Measurements from ENCODE around the gene XRCC3. TPM values are rescaled to one million over a fixed set of nuclear protein-coding genes. Genes with fewer than 3 reads are reported as not detected.
A peak's percentile ranks its signal among the peaks of the same experiment; 100 is the strongest.

The XRCC3 gene
- total and polyA plus RNA-seq, 4 donors, result 1.7 to 14.1 (median 2.8) TPM

DNA sequence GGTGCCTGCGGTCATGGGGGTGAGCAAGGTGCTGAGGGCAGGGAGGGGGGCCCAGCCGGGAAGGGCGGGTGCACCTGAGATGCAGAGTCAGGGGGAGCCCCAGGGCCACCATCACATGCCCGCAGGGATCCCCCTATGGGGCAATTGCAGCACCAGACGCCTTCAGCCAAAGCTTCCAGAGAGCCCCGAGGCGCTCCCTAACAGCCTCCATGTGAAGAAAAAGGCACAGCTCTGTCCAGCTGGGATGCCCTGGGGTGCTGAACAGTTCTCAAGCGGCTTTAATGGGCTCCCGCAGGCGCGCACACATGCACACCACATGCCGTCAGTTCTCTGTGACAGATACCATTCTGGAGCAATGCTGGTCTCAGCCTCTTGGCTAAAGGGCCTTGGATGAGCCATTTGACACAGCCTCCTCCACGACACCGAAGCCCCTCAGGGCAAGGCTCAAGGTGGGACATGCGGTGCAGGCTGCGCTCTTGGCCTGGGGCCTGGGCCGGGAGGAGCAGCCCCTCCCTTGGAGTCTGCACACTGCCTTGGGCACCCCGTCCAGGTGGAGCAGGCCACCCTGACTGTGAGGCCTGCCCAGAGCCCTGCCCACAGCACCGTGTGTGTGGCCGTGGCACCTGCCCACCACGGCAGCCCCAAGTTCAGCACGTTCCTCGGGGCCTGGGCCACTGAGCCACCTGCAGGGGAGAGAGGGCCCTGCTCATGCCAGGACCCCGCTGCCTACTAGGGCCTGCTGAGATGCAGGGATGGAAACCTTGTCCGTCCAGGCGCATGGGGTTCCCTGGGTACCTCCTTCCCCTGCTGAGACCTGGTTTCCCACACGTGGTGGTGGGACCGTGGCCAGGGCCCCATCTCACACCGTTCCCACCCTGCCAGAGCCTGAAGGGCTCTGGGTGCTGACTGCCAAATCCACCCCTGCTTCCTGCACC is 7.7 kb downstream of the XRCC3 start (continued):
- TF ChIP-seq SP1 (IDR thresholded peaks at IDR 0.05) (no peak), EGR1 (IDR thresholded peaks at IDR 0.05; ENCODE audit: low read depth in 2 of 2) (no peak), NR2F2 (IDR thresholded peaks at IDR 0.05) (no peak), HNF4G (IDR thresholded peaks at IDR 0.05) (no peak)

DNA sequence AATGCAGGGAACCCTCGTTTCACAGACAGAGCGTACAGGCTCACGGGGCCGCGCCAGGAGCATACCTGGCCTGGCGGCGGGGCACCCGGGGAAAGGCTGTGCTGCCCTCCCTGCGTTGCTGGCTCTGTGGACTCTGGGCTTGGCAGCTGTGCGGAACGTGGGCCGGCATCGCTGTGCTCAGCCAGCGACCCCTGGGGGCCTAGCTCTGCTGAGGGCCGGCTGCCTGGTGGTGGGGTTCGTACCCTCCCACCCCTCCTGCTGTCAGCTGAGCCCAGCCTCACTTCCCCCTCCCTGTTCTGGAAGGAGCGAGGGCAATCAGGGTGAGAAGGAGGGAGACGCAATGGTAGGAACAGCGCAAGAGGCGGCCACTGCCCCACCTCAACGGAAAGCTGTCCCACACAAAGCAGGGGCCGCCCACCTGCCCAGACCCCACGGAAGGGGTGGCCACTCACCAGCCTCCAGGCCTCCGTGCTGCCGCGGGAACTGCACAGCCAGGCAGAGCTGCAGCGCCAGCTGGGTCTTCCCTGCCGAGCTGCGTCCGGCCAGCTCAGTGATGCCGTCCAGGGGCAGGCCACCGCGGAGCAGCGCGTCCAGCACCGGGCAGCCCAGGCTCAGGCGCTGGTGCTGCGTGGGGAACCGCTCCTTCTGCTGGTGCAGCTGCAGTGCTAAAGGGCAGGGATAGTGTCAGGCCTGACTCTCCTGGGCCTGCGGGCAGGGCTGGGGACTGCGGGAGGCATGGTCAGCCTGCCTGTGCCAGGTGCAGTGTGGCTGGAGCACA is 8.5 kb downstream of the XRCC3 start:
- Histone ChIP-seq H3K4me1 (ENCODE audit: control insufficient read depth in 4 of 4, insufficient read depth in 4 of 4, low read length in 3 of 4) (peaks cover 0 to 20% (median 3%) of the 10 kb centered on the region in 4 donors), H3K27me3 (ENCODE audit: control insufficient read depth in 4 of 4, insufficient read depth in 4 of 4, low read length in 3 of 4) (no peaks in the 10 kb centered on the region), H3K36me3 (ENCODE audit: control insufficient read depth in 4 of 4, insufficient read depth in 3 of 4, low read depth in 1 of 4, low read length in 3 of 4) (peaks cover 0 to 12% (median 0%) of the 10 kb centered on the region in 4 donors), H3K4me3 (ENCODE audit: low read depth in 1 of 3, low read length in 3 of 3) (no peak overlapping the region), H3K9ac (ENCODE audit: low read depth in 1 of 2, low read length in 2 of 2) (no peak overlapping the region), H3K9me3 (ENCODE audit: control insufficient read depth in 4 of 4, low read length in 3 of 4) (no peaks in the 10 kb centered on the region), H3K27ac (ENCODE audit: low read depth in 1 of 2, low read length in 2 of 2) (no peak overlapping the region)
- TF ChIP-seq HNF4A (conservative IDR thresholded peaks at IDR 0.05) (no peak), EGR1 (IDR thresholded peaks at IDR 0.05; ENCODE audit: low read depth in 2 of 2) (no peak), ATF3 (IDR thresholded peaks at IDR 0.05) (no peak), TAF1 (conservative IDR thresholded peaks at IDR 0.05) (no peak), YY1 (IDR thresholded peaks at IDR 0.05) (no peak), JUND (IDR thresholded peaks at IDR 0.05) (no peak), FOXA1 (IDR thresholded peaks at IDR 0.05) (no peak)
- WGBS, result 94% methylated on average over 41 of the region's 41 CpGs
- no peak for DNase-seq (ENCODE audit: low spot score)

- H3K4me3 ChIP-seq (ENCODE audit: low read depth in 1 of 3, low read length in 3 of 3), result no peak overlapping the region
- no peaks in the 10 kb centered on the region for H3K27me3 ChIP-seq (ENCODE audit: control insufficient read depth in 4 of 4, insufficient read depth in 4 of 4, low read length in 3 of 4)
- H3K4me1 ChIP-seq (ENCODE audit: control insufficient read depth in 4 of 4, insufficient read depth in 4 of 4, low read length in 3 of 4), result peaks cover 0 to 22% (median 6%) of the 10 kb centered on the region in 4 donors
- H3K9me3 ChIP-seq (ENCODE audit: control insufficient read depth in 4 of 4, low read length in 3 of 4), result no peaks in the 10 kb centered on the region
- H3K9ac ChIP-seq (ENCODE audit: low read depth in 1 of 2, low read length in 2 of 2), result no peak overlapping the region
- H3K36me3 ChIP-seq (ENCODE audit: control insufficient read depth in 4 of 4, insufficient read depth in 3 of 4, low read depth in 1 of 4, low read length in 3 of 4), result peaks cover 0 to 12% (median 0%) of the 10 kb centered on the region in 4 donors
- no peak overlapping the region for H3K27ac ChIP-seq (ENCODE audit: low read depth in 1 of 2, low read length in 2 of 2)
- TF ChIP-seq FOXA1 (IDR thresholded peaks at IDR 0.05) (no peak), NR2F2 (IDR thresholded peaks at IDR 0.05) (peak; percentile 89), YY1 (IDR thresholded peaks at IDR 0.05) (no peak), ZBTB33 (IDR thresholded peaks at IDR 0.05) (no peak)
- no peak for DNase-seq (ENCODE audit: low spot score)
- WGBS, result 79% methylated on average over 28 of the region's 28 CpGs
These were observed 9.6 kb downstream of the XRCC3 start for GRCh38 chr14:103705504-103706284.

Measured in liver (tissue), 9 donors.